ENCODE measurements around the gene ADGRL3. TPM values are rescaled to one million over a fixed set of nuclear protein-coding genes. Genes with fewer than 3 reads are reported as not detected.
"Not testable (repeated sequence)": the region's sequence is repeated elsewhere in the genome, so short reads cannot be mapped to it uniquely, and the experiment has no call there.

Gene ADGRL3
- total RNA-seq, 3 donors from 2014 or later: not detected

DNA sequence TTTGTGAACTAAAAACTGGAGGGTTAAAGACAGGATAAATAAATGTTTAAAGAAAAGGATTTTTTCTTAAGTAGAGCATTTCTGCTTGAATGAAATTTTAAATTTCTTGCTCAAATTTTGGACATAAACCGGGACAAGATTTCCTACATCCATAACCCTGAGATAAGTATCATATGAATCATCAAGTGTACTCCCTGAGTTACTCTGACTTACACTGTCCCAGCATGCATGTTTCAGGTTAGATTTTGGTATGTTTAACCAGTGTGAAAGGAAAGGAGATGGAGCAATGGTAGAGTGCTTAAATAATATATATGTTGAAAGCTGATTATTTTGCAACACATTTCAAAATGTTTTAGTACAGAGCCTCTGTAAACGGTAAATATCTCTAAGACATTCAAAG, 175.2 kb downstream of the ADGRL3 start:
- DNase-seq: no peak
- peaks cover 7% of the 10 kb centered on the region for H3K9me3 Mint-ChIP-seq
- no peaks in the 10 kb centered on the region for H3K4me1 Mint-ChIP-seq (ENCODE audit: low read depth)
- no peaks in the 10 kb centered on the region for H3K36me3 Mint-ChIP-seq (ENCODE audit: insufficient read depth)
- ATAC-seq: no peak
- H3K4me3 Mint-ChIP-seq: no peak overlapping the region
- H3K27me3 Mint-ChIP-seq (ENCODE audit: low read depth): no peaks in the 10 kb centered on the region

DNA sequence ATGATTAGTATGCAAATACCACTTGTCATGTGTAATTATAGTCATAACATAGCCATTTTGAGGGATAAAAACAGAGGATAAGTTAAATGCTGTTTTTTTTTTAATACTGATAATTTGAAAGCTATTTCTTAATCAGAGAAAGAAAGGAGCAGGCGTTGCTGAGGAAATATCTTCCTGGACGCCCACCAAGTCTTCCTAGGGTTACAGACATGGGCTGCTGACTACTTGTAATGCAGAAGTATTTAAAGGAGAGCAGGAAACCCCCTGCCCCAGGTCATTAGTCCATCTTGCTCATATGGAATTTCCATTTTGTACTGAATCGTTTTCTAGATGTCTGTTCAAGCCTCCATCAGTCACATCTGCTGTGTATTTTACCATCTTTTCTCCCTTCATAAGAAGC, 176.2 kb downstream of the ADGRL3 start:
- H3K4me1 Mint-ChIP-seq (ENCODE audit: low read depth): no peaks in the 10 kb centered on the region
- no peaks in the 10 kb centered on the region for H3K36me3 Mint-ChIP-seq (ENCODE audit: insufficient read depth)
- no peak for DNase-seq
- ATAC-seq: no peak
- H3K9me3 Mint-ChIP-seq: peaks cover 14% of the 10 kb centered on the region
- no peak overlapping the region for H3K4me3 Mint-ChIP-seq
- H3K27me3 Mint-ChIP-seq (ENCODE audit: low read depth): no peaks in the 10 kb centered on the region

DNA sequence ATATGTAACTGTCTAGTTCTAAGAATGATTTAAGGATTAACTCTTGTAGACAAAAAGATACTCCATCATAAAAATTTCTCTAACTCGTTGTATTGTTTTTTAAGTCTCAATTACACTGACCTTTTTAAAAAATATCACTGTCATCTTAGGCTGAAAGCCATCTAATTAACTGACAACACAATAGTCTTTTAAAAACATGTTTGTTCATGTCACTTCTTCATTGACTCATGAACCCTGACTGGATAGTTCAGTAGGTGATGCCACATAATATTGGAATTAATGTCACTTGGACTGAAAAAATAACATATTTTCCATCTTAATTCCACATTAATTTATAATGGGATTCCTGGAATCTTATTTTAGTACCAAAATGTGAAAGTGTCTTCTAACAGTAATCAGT, 179.3 kb downstream of the ADGRL3 start:
- Mint-ChIP-seq H3K36me3 (ENCODE audit: insufficient read depth) (no peaks in the 10 kb centered on the region), H3K27me3 (ENCODE audit: low read depth) (no peaks in the 10 kb centered on the region), H3K9me3 (peaks cover 20% of the 10 kb centered on the region), H3K4me3 (no peak overlapping the region), H3K4me1 (ENCODE audit: low read depth) (no peaks in the 10 kb centered on the region)
- ATAC-seq (no peak), DNase-seq (no peak)

DNA sequence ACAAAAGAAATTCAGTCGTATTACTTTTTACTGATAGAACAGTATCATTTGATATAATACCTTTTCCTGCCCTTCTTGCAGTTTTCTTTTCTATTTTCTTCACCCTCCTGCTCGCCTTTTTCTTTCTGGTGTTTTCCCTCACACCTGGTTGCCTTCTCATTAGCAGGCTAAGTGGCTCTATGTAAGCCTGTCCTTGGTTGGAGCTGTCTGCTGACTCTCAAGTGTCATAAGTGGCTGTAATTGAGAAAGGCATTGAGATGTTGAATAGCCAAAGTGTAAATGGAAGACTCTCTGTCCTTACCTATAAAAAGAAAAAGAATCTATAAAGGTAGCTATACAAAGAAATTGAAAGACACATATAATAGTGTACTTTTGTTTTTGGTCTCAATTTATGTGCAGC, 180.7 kb downstream of the ADGRL3 start:
- H3K4me1 Mint-ChIP-seq (ENCODE audit: low read depth): no peaks in the 10 kb centered on the region
- no peak for DNase-seq
- no peaks in the 10 kb centered on the region for H3K36me3 Mint-ChIP-seq (ENCODE audit: insufficient read depth)
- no peak overlapping the region for H3K4me3 Mint-ChIP-seq
- peaks cover 20% of the 10 kb centered on the region for H3K9me3 Mint-ChIP-seq
- no peaks in the 10 kb centered on the region for H3K27me3 Mint-ChIP-seq (ENCODE audit: low read depth)
- no peak for ATAC-seq

DNA sequence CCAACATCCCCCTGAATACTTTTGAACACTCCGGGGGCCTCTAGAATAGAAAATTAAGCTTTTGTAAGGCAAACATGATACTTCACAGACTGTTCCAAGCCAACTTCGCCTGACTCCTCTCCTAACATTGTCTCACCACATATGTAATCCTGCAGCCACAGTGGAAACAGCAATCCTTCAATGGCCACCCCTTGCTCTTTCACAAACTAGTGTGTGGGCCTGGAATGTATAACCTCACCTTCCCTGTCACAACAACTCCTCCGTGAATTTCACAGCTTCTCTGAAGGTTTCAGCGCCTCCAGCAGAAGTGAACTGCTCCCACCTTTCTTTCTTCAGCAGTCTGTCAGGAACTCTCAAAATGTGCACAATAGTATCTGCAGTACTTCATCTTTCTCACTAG, 185.1 kb downstream of the ADGRL3 start:
- Mint-ChIP-seq H3K4me3 (no peak overlapping the region), H3K9me3 (peaks cover 26% of the 10 kb centered on the region), H3K4me1 (ENCODE audit: low read depth) (no peaks in the 10 kb centered on the region), H3K27me3 (ENCODE audit: low read depth) (no peaks in the 10 kb centered on the region), H3K36me3 (ENCODE audit: insufficient read depth) (no peaks in the 10 kb centered on the region)
- ATAC-seq: no peak
- DNase-seq: no peak

DNA sequence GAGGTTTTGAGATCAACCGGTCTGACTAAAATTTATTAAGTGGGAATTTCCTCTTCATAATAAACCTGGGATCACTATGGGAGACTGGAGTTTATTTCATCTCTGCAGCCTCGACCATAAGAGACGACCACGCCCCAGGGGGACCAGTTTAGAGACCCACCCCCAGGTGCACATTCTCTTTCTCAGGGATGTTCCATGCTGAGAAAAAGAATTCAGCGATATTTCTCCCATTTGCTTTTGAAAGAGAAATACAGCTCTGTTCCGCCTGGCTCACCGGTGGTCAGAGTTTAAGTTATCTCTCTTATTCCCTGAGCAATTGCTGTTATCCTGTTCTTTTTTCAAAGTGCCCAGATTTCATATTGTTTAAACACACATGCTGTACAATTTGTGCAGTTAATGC, 187.2 kb downstream of the ADGRL3 start:
- ATAC-seq; H3K36me3 Mint-ChIP-seq (ENCODE audit: insufficient read depth); H3K4me1 Mint-ChIP-seq (ENCODE audit: low read depth); DNase-seq; H3K27me3 Mint-ChIP-seq (ENCODE audit: low read depth); H3K4me3 Mint-ChIP-seq: not testable (repeated sequence)
- peaks cover 24% of the 10 kb centered on the region for H3K9me3 Mint-ChIP-seq

DNA sequence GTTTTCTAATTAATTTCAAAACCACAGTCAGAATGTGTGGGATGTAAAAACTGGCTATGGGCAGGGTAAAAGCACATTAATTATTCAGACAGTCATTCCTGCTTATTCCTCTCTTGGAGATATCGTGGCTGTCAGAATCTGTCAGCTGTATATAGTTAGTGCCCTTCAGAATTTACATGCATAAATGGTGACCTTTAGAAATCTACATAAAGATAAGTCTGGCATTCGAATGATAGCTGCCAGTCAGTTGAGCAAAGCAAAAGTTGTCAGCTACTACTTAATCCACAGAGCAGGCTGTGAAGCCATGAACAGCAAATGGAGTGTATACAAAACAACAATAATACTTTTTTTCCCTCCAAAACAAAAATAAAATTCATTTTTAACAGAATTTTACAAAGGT, 189.5 kb downstream of the ADGRL3 start:
- no peaks in the 10 kb centered on the region for H3K36me3 Mint-ChIP-seq (ENCODE audit: insufficient read depth)
- no peaks in the 10 kb centered on the region for H3K27me3 Mint-ChIP-seq (ENCODE audit: low read depth)
- ATAC-seq (no peak), DNase-seq (no peak)
- H3K4me1 Mint-ChIP-seq (ENCODE audit: low read depth): no peaks in the 10 kb centered on the region
- H3K9me3 Mint-ChIP-seq: peaks cover 21% of the 10 kb centered on the region
- H3K4me3 Mint-ChIP-seq: no peak overlapping the region

DNA sequence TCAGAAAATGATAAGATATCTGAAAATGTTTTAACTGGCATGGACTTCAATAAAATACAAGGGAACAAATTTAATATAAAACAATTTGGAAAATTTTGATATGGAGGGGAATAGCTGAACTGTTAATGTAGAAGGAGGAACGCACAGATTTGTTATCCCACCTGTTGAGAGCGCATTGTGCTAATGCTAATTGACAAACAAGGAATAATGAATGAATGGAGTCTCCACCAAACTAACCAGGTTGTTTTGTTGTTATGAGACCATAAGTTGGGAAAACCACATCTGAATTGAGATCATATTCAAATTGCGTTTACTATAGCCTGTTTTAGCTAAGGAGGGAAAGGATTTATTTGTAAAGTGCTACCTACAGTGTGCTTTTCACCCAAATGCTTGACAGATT, 195.6 kb downstream of the ADGRL3 start:
- ATAC-seq: no peak
- no peak for DNase-seq
- H3K36me3 Mint-ChIP-seq (ENCODE audit: insufficient read depth): no peaks in the 10 kb centered on the region
- no peaks in the 10 kb centered on the region for H3K4me1 Mint-ChIP-seq (ENCODE audit: low read depth)
- no peaks in the 10 kb centered on the region for H3K27me3 Mint-ChIP-seq (ENCODE audit: low read depth)
- no peak overlapping the region for H3K4me3 Mint-ChIP-seq
- peaks cover 17% of the 10 kb centered on the region for H3K9me3 Mint-ChIP-seq

DNA sequence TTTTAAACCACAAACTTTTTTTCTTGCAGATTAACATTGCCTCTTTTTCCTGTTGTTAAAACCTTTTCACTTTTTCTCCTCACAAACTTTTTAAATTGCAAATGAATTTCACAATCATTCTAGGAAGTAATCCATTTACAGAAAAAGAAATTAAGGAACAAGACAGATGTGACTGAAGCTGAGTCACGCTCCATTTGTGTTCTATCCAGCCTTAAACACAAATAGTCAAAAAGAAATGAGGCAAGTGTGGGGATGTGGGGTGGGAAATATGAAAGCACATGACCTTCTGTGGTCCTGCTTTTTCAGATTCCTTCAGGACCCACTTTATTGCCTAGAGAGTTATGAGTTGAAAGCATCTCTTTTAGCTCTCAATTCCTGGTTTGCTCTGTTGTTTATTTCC, 197.0 kb downstream of the ADGRL3 start:
- DNase-seq (no peak), ATAC-seq (no peak)
- H3K27me3 Mint-ChIP-seq (ENCODE audit: low read depth): no peaks in the 10 kb centered on the region
- no peaks in the 10 kb centered on the region for H3K4me1 Mint-ChIP-seq (ENCODE audit: low read depth)
- peaks cover 11% of the 10 kb centered on the region for H3K9me3 Mint-ChIP-seq
- H3K36me3 Mint-ChIP-seq (ENCODE audit: insufficient read depth): no peaks in the 10 kb centered on the region
- H3K4me3 Mint-ChIP-seq: no peak overlapping the region

DNA sequence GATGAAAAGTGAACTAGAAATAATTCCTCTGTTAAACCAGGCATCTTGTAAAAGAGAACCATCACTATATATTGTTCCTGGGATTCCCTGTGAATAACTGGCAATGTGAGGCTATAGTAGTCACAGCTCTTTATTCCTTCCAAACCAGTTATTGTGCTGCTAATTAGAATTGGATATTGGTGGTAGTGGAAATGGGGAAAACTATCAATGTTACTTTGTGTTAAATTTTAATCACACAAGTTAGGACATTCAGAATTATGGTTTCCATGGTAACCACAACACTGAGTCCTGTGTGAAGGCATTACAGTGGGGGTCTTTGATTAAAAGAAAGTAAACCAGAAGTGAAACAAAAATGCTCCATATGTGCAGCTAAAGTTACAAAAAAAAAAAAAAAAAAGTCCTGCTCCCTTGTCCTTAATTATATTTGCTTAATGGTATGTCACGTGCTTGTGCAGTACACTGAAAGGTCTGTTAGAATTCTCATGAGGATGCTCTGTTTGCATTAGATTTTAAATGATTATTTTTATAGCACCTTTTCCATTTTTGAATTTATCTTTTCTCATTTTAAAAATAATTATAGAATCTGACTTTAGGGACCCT, 200.4 kb downstream of the ADGRL3 start:
- H3K4me1 Mint-ChIP-seq (ENCODE audit: low read depth): no peaks in the 10 kb centered on the region
- no peaks in the 10 kb centered on the region for H3K36me3 Mint-ChIP-seq (ENCODE audit: insufficient read depth)
- DNase-seq (no peak), ATAC-seq (no peak)
- H3K9me3 Mint-ChIP-seq: peaks cover 11% of the 10 kb centered on the region
- H3K4me3 Mint-ChIP-seq: no peak overlapping the region
- no peaks in the 10 kb centered on the region for H3K27me3 Mint-ChIP-seq (ENCODE audit: low read depth)

DNA sequence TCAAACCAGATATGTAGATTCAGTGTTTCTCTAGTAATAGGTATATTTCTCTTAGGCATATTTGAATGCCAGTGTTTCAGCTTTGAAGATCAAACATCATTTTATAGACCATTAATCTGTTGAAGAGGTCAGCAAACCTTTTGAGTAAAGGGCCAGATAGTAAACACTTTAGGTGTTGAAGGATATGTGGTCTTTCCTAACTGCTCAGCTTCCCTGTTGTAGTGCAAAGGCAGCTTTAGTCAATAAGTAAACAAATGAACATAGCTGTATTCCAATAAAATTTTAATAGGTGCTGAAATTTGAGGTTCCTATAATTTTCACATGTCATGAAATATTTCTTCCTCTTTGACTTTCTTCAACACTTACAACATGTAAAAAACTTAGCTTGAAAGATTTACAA, 201.6 kb downstream of the ADGRL3 start:
- ATAC-seq (no peak), DNase-seq (no peak)
- Mint-ChIP-seq H3K36me3 (ENCODE audit: insufficient read depth) (no peaks in the 10 kb centered on the region), H3K9me3 (peaks cover 11% of the 10 kb centered on the region), H3K4me3 (no peak overlapping the region), H3K4me1 (ENCODE audit: low read depth) (no peaks in the 10 kb centered on the region), H3K27me3 (ENCODE audit: low read depth) (no peaks in the 10 kb centered on the region)

DNA sequence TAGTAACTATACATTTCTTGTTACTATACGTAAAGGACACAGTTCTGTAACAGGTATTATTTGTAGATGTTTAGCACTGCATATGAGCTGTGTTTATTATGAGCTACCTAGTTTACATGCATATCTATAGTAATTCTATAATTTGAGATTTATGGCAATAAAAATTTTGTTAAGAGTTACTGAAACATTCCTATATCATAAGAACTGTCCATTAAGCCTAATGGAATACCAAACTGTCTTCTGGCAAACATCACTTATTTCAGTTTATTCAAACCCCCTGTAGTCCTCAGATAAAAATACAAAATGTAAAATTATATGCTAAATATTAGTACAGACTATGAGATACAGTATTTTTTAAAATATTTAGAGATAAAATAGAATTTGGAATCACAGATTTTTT, 205.2 kb downstream of the ADGRL3 start:
- H3K4me1 Mint-ChIP-seq (ENCODE audit: low read depth): no peaks in the 10 kb centered on the region
- H3K9me3 Mint-ChIP-seq: no peaks in the 10 kb centered on the region
- DNase-seq: no peak
- no peak overlapping the region for H3K4me3 Mint-ChIP-seq
- H3K27me3 Mint-ChIP-seq (ENCODE audit: low read depth): no peaks in the 10 kb centered on the region
- ATAC-seq: no peak
- no peaks in the 10 kb centered on the region for H3K36me3 Mint-ChIP-seq (ENCODE audit: insufficient read depth)

DNA sequence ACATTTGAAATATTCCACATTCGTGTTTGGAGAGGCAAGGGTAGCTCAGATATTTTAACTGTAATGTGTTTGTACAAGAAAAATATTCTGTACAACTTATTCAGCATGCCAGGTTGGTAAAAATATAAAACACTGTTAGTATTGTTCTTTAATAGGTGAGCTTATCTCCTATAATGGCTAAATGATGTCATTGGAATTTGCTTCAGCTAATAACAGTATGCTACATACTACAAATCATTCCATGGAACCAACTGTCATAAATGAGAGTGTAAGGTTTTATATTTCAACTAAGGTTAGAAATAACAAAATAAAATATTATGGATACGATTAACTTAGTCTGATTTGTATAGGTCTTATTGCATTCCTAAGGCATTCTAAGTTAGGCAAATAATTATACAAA, 206.6 kb downstream of the ADGRL3 start:
- Mint-ChIP-seq H3K27me3 (ENCODE audit: low read depth) (no peaks in the 10 kb centered on the region), H3K9me3 (no peaks in the 10 kb centered on the region), H3K4me1 (ENCODE audit: low read depth) (no peaks in the 10 kb centered on the region), H3K4me3 (no peak overlapping the region), H3K36me3 (ENCODE audit: insufficient read depth) (no peaks in the 10 kb centered on the region)
- DNase-seq (no peak), ATAC-seq (no peak)

DNA sequence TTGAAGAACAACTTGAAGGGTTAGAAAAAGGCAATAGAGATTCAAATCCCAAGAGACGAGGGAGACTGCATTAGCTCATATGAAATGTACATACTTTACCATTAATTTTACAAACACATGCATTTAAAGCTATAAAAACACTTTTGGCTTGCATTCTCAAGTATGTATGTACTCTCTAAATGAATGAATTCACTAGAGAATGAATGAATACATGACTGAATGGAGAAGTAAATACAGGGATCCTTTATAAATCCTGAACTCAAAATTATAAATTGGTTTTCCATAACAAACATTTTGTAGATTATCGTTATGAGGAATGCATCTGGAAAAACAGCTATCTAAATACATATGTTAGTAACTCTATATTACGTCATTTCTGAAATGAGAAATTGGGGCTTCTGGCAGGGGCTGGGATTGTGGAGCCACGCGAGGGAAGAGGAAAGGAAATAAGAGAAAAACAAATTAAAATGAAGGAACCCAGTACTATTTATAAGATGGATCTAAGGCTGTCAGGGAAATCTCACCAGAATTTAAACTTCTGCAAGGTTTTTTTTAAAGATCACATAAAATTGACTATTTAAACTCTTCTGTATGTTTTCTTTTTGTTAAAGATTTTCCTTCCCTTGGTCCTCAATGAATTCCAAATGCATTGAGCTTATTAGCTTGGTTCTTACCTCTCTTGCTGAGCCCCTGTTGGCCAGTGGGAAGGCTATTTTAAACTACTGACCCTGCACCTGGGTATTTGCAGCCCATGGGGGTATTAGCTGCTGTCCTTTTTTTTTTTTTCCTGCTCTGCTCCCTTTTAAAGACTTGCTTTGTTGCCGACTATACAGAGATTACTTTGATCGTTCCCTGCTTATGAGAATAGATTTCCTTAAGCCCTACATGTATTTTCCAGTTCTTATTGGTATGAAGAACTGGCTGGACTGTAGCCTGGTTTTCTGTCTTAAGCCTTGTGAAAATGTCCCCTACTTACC, 207.8 kb downstream of the ADGRL3 start:
- no peaks in the 10 kb centered on the region for H3K9me3 Mint-ChIP-seq
- H3K4me1 Mint-ChIP-seq (ENCODE audit: low read depth): no peaks in the 10 kb centered on the region
- DNase-seq (no peak), ATAC-seq (no peak)
- no peaks in the 10 kb centered on the region for H3K36me3 Mint-ChIP-seq (ENCODE audit: insufficient read depth)
- H3K27me3 Mint-ChIP-seq (ENCODE audit: low read depth): no peaks in the 10 kb centered on the region
- H3K4me3 Mint-ChIP-seq: no peak overlapping the region

DNA sequence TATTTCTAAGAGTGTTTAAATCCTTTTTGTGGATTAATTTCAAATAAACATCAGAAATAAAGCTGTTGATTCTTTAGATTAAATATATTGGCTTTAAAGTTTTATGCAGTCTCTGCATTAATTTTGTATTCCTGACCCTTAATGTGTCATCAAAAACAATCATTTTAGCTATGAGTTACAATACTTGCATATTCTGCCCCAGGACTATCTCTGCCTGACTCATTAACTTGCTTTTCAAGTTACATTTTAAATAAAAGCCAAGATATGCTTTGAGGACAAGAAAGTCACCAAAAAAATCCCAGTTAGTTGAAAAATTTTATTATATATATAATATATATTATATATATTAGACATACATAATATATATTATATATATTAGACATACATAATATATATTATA, 208.7 kb downstream of the ADGRL3 start:
- H3K36me3 Mint-ChIP-seq (ENCODE audit: insufficient read depth): no peaks in the 10 kb centered on the region
- H3K4me1 Mint-ChIP-seq (ENCODE audit: low read depth): no peaks in the 10 kb centered on the region
- no peak for DNase-seq
- no peak overlapping the region for H3K4me3 Mint-ChIP-seq
- H3K27me3 Mint-ChIP-seq (ENCODE audit: low read depth): no peaks in the 10 kb centered on the region
- no peaks in the 10 kb centered on the region for H3K9me3 Mint-ChIP-seq
- ATAC-seq: no peak

Data from activated T-cell treated with anti-CD3 and anti-CD28 coated beads, Interleukin-2, amount 50 U/mL, for 4 hours (primary cell).